ENCODE data around the gene NTN3.

NTN3 gene

GRCh38 chr16:2468725-2469398 lies 2.2 kb upstream of the NTN3 start:
- H3K9me3 ChIP-seq (ENCODE audit: insufficient read depth, low read depth, low read length), result no peaks in the 10 kb centered on the region
- no peaks in the 10 kb centered on the region for H3K36me3 ChIP-seq (ENCODE audit: insufficient read depth, low read length)
- H3F3A ChIP-seq (ENCODE audit: low read depth), result no peaks in the 10 kb centered on the region
- peak overlapping the region; percentile 92 for H3K4me2 ChIP-seq (ENCODE audit: low read depth, low read length, poor library complexity, severe bottlenecking)
- H3K4me3 ChIP-seq (ENCODE audit: low read length, poor library complexity, severe bottlenecking), result peak overlapping the region; percentile 80
- H2AFZ ChIP-seq (ENCODE audit: low read length), result no peak overlapping the region
- no peaks in the 10 kb centered on the region for H3K9me2 ChIP-seq (replicated peaks; ENCODE audit: low read depth, low read length)
- H3K79me2 ChIP-seq (ENCODE audit: insufficient read depth, low read length), result peaks cover 3% of the 10 kb centered on the region; the same call in 1 of the 2 replicates
- H3K27me3 ChIP-seq (ENCODE audit: insufficient read depth, low read length, poor library complexity, severe bottlenecking), result no peaks in the 10 kb centered on the region
- peaks cover 37% of the 10 kb centered on the region for H3K4me1 ChIP-seq (ENCODE audit: insufficient read depth, low read length, poor library complexity, severe bottlenecking)
- peak overlapping the region; percentile 100 for H3K9ac ChIP-seq (ENCODE audit: low read depth, low read length, poor library complexity, severe bottlenecking)
- peaks cover 4% of the 10 kb centered on the region for H4K20me1 ChIP-seq (ENCODE audit: insufficient read depth, low read length, poor library complexity, severe bottlenecking)
- TF ChIP-seq EZH2phosphoT487 (IDR thresholded peaks at IDR 0.05; ENCODE audit: borderline replicate concordance) (no peak), CTCF (conservative IDR thresholded peaks at IDR 0.05; ENCODE audit: low read length) (no peak)

- Histone ChIP-seq H3K4me3 (ENCODE audit: low read length, poor library complexity, severe bottlenecking) (peak overlapping the region; percentile 80), H3K36me3 (ENCODE audit: insufficient read depth, low read length) (no peaks in the 10 kb centered on the region), H2AFZ (ENCODE audit: low read length) (no peak overlapping the region), H4K20me1 (ENCODE audit: insufficient read depth, low read length, poor library complexity, severe bottlenecking) (peaks cover 4% of the 10 kb centered on the region), H3K9ac (ENCODE audit: low read depth, low read length, poor library complexity, severe bottlenecking) (peak overlapping the region; percentile 100), H3K9me3 (ENCODE audit: insufficient read depth, low read depth, low read length) (no peaks in the 10 kb centered on the region), H3K9me2 (replicated peaks; ENCODE audit: low read depth, low read length) (no peaks in the 10 kb centered on the region), H3K4me1 (ENCODE audit: insufficient read depth, low read length, poor library complexity, severe bottlenecking) (peaks cover 37% of the 10 kb centered on the region), H3K4me2 (ENCODE audit: low read depth, low read length, poor library complexity, severe bottlenecking) (peak overlapping the region; percentile 92), H3K79me2 (ENCODE audit: insufficient read depth, low read length) (peaks cover 8% of the 10 kb centered on the region; the same call in 1 of the 2 replicates), H3K27me3 (ENCODE audit: insufficient read depth, low read length, poor library complexity, severe bottlenecking) (no peaks in the 10 kb centered on the region), H3F3A (ENCODE audit: low read depth) (no peaks in the 10 kb centered on the region)
- TF ChIP-seq CTCF (conservative IDR thresholded peaks at IDR 0.05; ENCODE audit: low read length) (no peak), EZH2phosphoT487 (IDR thresholded peaks at IDR 0.05; ENCODE audit: borderline replicate concordance) (no peak)
Measured at GRCh38 chr16:2469399-2470233, 1.5 kb upstream of the NTN3 start.

- no peaks in the 10 kb centered on the region for H3K36me3 ChIP-seq (ENCODE audit: insufficient read depth, low read length)
- H3K9me2 ChIP-seq (replicated peaks; ENCODE audit: low read depth, low read length), result no peaks in the 10 kb centered on the region
- H3K9me3 ChIP-seq (ENCODE audit: insufficient read depth, low read depth, low read length), result no peaks in the 10 kb centered on the region
- peaks cover 4% of the 10 kb centered on the region for H4K20me1 ChIP-seq (ENCODE audit: insufficient read depth, low read length, poor library complexity, severe bottlenecking)
- no peak overlapping the region for H2AFZ ChIP-seq (ENCODE audit: low read length)
- peak overlapping the region; percentile 92 for H3K4me2 ChIP-seq (ENCODE audit: low read depth, low read length, poor library complexity, severe bottlenecking)
- peak overlapping the region; percentile 80 for H3K4me3 ChIP-seq (ENCODE audit: low read length, poor library complexity, severe bottlenecking)
- peak overlapping the region; percentile 100 for H3K9ac ChIP-seq (ENCODE audit: low read depth, low read length, poor library complexity, severe bottlenecking)
- H3F3A ChIP-seq (ENCODE audit: low read depth), result no peaks in the 10 kb centered on the region
- H3K79me2 ChIP-seq (ENCODE audit: insufficient read depth, low read length), result peaks cover 10% of the 10 kb centered on the region; the same call in 1 of the 2 replicates
- H3K27me3 ChIP-seq (ENCODE audit: insufficient read depth, low read length, poor library complexity, severe bottlenecking), result no peaks in the 10 kb centered on the region
- peaks cover 37% of the 10 kb centered on the region for H3K4me1 ChIP-seq (ENCODE audit: insufficient read depth, low read length, poor library complexity, severe bottlenecking)
- no peak for TF ChIP-seq CTCF (conservative IDR thresholded peaks at IDR 0.05; ENCODE audit: low read length)
- no peak for TF ChIP-seq EZH2phosphoT487 (IDR thresholded peaks at IDR 0.05; ENCODE audit: borderline replicate concordance)
Measured at GRCh38 chr16:2470234-2470601, 879 bp upstream of the NTN3 start.

All from Loucy (cell line).